H1 (cell line): ENCODE data around the gene RSPH9. TPM values are rescaled to one million over a fixed set of nuclear protein-coding genes. Genes with fewer than 3 reads are reported as not detected.

Experiments used
- CTCF ChIA-PET: fragments of 300-600 bp; sonication (Branson Sonifier 250); formaldehyde crosslinking; loops from one replicate; lab custom pipeline; 2021; ENCODE audit not compliant: partially characterized antibody; lab: Charles Lee
- POLR2A ChIA-PET: fragments of 300-600 bp; sonication (Branson Sonifier 250); formaldehyde crosslinking; loops from one replicate; lab custom pipeline; 2021; ENCODE audit warnings: inconsistent platforms; ENCODE audit not compliant: partially characterized antibody; lab: Charles Lee
- DNase-seq, 2 experiments: peaks; one replicate each; pipeline versions ENCODE4 v3.0.0 to v3.0.0-alpha.2; 2010 to 2022; ENCODE audit warnings: low spot score in 2 of 2, low read depth in 1 of 2, mixed read lengths in 1 of 2
- FAIRE-seq: peaks from 2 replicates; lab custom pipeline; 2011; peaks lifted over from hg19 to GRCh38; lab: Jason Lieb, UNC
- H2AFZ ChIP-seq: 2 replicates; pipeline ENCODE4 v1.8.1; 2012; ENCODE audit warnings: low read length, inconsistent platforms
- H2AK5ac ChIP-seq: 2 replicates; pipeline ENCODE4 v1.6.1; 2013; ENCODE audit warnings: low read depth, low read length
- H2BK120ac ChIP-seq: replicated peaks from 2 replicates; pipeline ENCODE3; 2013; ENCODE audit warnings: low read depth, low read length, inconsistent platforms
- H2BK12ac ChIP-seq: 2 replicates; pipeline ENCODE4 v1.6.1; 2013; ENCODE audit warnings: low read depth, low read length
- H2BK15ac ChIP-seq: 2 replicates; pipeline ENCODE4 v1.6.1; 2013; ENCODE audit warnings: low read length
- H2BK20ac ChIP-seq: 2 replicates; pipeline ENCODE4 v1.6.1; 2013; ENCODE audit warnings: low read length
- H2BK5ac ChIP-seq: 2 replicates; pipeline ENCODE4 v1.6.1; 2013; ENCODE audit warnings: low read depth, low read length
- H3K14ac ChIP-seq: 2 replicates; pipeline ENCODE4 v1.6.1; 2013; ENCODE audit warnings: inconsistent platforms; ENCODE audit not compliant: insufficient read length
- H3K18ac ChIP-seq: 2 replicates; pipeline ENCODE4 v1.6.1; 2013; ENCODE audit warnings: low read length; ENCODE audit errors: extremely low read depth
- H3K23ac ChIP-seq: 2 replicates; pipeline ENCODE4 v1.6.1; 2013; ENCODE audit warnings: inconsistent platforms; ENCODE audit not compliant: insufficient read length
- H3K23me2 ChIP-seq: 2 replicates; pipeline ENCODE4 v1.6.1; 2013; ENCODE audit warnings: low read depth, low read length
- H3K27ac ChIP-seq: 2 replicates; pipeline ENCODE4 v1.6.1; 2011; ENCODE audit warnings: low read depth, low read length, inconsistent platforms
- H3K27me3 ChIP-seq, 4 experiments: replicated peaks in 1 of 4; 1 replicate in 1 of 4; 2 replicates in 3 of 4; pipeline versions ENCODE4 v1.6.1 to v1.8.1; 2011 to 2013; ENCODE audit warnings: low read length in 3 of 4, mild to moderate bottlenecking in 3 of 4, inconsistent platforms in 2 of 4, mixed read lengths in 2 of 4, moderate library complexity in 1 of 4; ENCODE audit not compliant: control insufficient read depth in 3 of 4, insufficient read depth in 3 of 4; ENCODE audit errors: extremely low read depth in 1 of 4
- H3K36me3 ChIP-seq, 4 experiments: 2 replicates each; pipeline versions ENCODE4 v1.6.1 to v1.8.1; 2011 to 2013; ENCODE audit warnings: mild to moderate bottlenecking in 4 of 4, low read length in 3 of 4, moderate library complexity in 2 of 4, control low read depth in 1 of 4, inconsistent platforms in 1 of 4; ENCODE audit not compliant: insufficient read depth in 4 of 4, control insufficient read depth in 2 of 4
- H3K4ac ChIP-seq: replicated peaks from 2 replicates; pipeline ENCODE3; 2013; ENCODE audit warnings: low read length, low read depth, mixed read lengths, inconsistent platforms; ENCODE audit not compliant: insufficient read length
- H3K4me1 ChIP-seq, 4 experiments: replicated peaks in 1 of 4; 1 replicate in 1 of 4; 2 replicates in 3 of 4; pipeline versions ENCODE4 v1.6.1 to v1.8.1; 2011 to 2013; ENCODE audit warnings: low read length in 3 of 4, inconsistent platforms in 2 of 4, mixed read lengths in 1 of 4; ENCODE audit not compliant: insufficient read depth in 4 of 4, control insufficient read depth in 3 of 4
- H3K4me2 ChIP-seq, 2 experiments: 2 replicates each; pipeline versions ENCODE4 v1.6.1 to v1.8.1; 2011 to 2013; ENCODE audit warnings: low read depth in 2 of 2, low read length in 2 of 2, control low read depth in 1 of 2, inconsistent platforms in 1 of 2, mild to moderate bottlenecking in 1 of 2; ENCODE audit not compliant: insufficient read depth in 1 of 2
- H3K4me3 ChIP-seq, 4 experiments: fragments of 200-600, 300-600 bp in 1 of 4; sonication (generic), shearing (Covaris generic), sonication (Bioruptor Twin) in 1 of 4; 2 replicates each; pipeline versions ENCODE4 v1.5.1 to v1.8.1; 2011 to 2016; ENCODE audit warnings: low read length in 4 of 4, low read depth in 3 of 4, control low read depth in 2 of 4, inconsistent platforms in 2 of 4, mild to moderate bottlenecking in 2 of 4, mixed read lengths in 1 of 4, moderate library complexity in 1 of 4; ENCODE audit not compliant: insufficient read depth in 2 of 4; ENCODE audit errors: extremely low read depth in 1 of 4
- H3K56ac ChIP-seq: replicated peaks from 2 replicates; pipeline ENCODE3; 2013; ENCODE audit warnings: low read depth, mild to moderate bottlenecking, mixed read lengths, low read length, inconsistent platforms; ENCODE audit not compliant: insufficient read length
- H3K79me1 ChIP-seq: 2 replicates; pipeline ENCODE4 v1.6.1; 2013; ENCODE audit warnings: low read depth, low read length, control low read depth
- H3K79me2 ChIP-seq, 2 experiments: 2 replicates each; pipeline versions ENCODE4 v1.6.1 to v1.8.1; 2012 to 2013; ENCODE audit warnings: low read length in 2 of 2, mild to moderate bottlenecking in 2 of 2, inconsistent platforms in 1 of 2; ENCODE audit not compliant: insufficient read depth in 2 of 2, control insufficient read depth in 1 of 2
- H3K9ac ChIP-seq, 4 experiments: replicated peaks in 1 of 4; 1 replicate in 1 of 4; 2 replicates in 3 of 4; pipeline versions ENCODE4 v1.6.1 to v1.8.1; 2011 to 2013; ENCODE audit warnings: low read depth in 3 of 4, low read length in 3 of 4, control low read depth in 2 of 4, mild to moderate bottlenecking in 2 of 4, moderate library complexity in 2 of 4, inconsistent platforms in 1 of 4; ENCODE audit errors: extremely low read depth in 1 of 4
- H3K9me3 ChIP-seq, 2 experiments: 2 replicates each; pipeline versions ENCODE4 v1.6.1 to v1.8.1; 2012 to 2013; ENCODE audit warnings: mild to moderate bottlenecking in 2 of 2, moderate library complexity in 2 of 2, control low read depth in 1 of 2, inconsistent platforms in 1 of 2, low read depth in 1 of 2, low read length in 1 of 2, mixed read lengths in 1 of 2; ENCODE audit not compliant: insufficient read depth in 2 of 2
- H4K20me1 ChIP-seq, 2 experiments: replicated peaks in 1 of 2; 2 replicates each; pipeline versions ENCODE3 to v1.8.1; 2011 to 2013; ENCODE audit warnings: inconsistent platforms in 2 of 2, low read length in 2 of 2, mild to moderate bottlenecking in 1 of 2; ENCODE audit not compliant: insufficient read depth in 2 of 2, control insufficient read depth in 1 of 2
- H4K5ac ChIP-seq: 2 replicates; pipeline ENCODE4 v1.6.1; 2013; ENCODE audit warnings: low read length, low read depth, mixed read lengths, inconsistent platforms; ENCODE audit not compliant: insufficient read length
- H4K8ac ChIP-seq: 2 replicates; pipeline ENCODE4 v1.8.0; 2013; ENCODE audit warnings: mild to moderate bottlenecking, moderate library complexity, low read length, inconsistent platforms; ENCODE audit not compliant: insufficient read depth; ENCODE audit errors: extremely low read depth
- H4K91ac ChIP-seq: replicated peaks from 2 replicates; pipeline ENCODE3; 2013; ENCODE audit warnings: low read length, mixed read lengths, inconsistent platforms; ENCODE audit not compliant: insufficient read length
- CREB1 ChIP-seq: IDR thresholded peaks from 2 replicates; pipeline ENCODE4 v1.6.1; 2012; ENCODE audit warnings: inconsistent platforms
- HDAC2 ChIP-seq, 2 experiments: fragments of 300-600 bp in 1 of 2; sonication (generic) in 1 of 2; IDR thresholded peaks; 2 replicates each; pipeline ENCODE4 v1.6.1; 2011 to 2012; ENCODE audit warnings: low read depth in 2 of 2, low read length in 2 of 2, mild to moderate bottlenecking in 2 of 2, moderate library complexity in 2 of 2, borderline replicate concordance in 1 of 2, inconsistent platforms in 1 of 2
- MAX ChIP-seq: IDR thresholded peaks from 2 replicates; pipeline ENCODE4 v1.6.1; 2012; ENCODE audit warnings: inconsistent platforms
- NRF1 ChIP-seq: IDR thresholded peaks from 2 replicates; pipeline ENCODE4 v1.6.1; 2011; ENCODE audit warnings: mild to moderate bottlenecking, low read depth, low read length, improper control_type of control experiment
- POLR2AphosphoS5 ChIP-seq: IDR thresholded peaks from 2 replicates; pipeline ENCODE4 v1.6.1; 2011; ENCODE audit warnings: low read depth, low read length
- SIN3A ChIP-seq, 2 experiments: IDR thresholded peaks in 1 of 2; conservative IDR thresholded peaks in 1 of 2; 2 replicates each; pipeline ENCODE4 v1.6.1; 2011 to 2012; ENCODE audit warnings: low read length in 2 of 2, improper control_type of control experiment in 1 of 2, low read depth in 1 of 2, mild to moderate bottlenecking in 1 of 2
- SP1 ChIP-seq: IDR thresholded peaks from 2 replicates; pipeline ENCODE4 v1.6.1; 2011; ENCODE audit warnings: low read depth, low read length
- WGBS, 2 experiments: shearing (Covaris generic) in 1 of 2; methylation state at CpG; one replicate each; pipeline versions ENCODE4 v1.1.6 to v1.1.7; 2013 to 2015; ENCODE audit warnings: low lambda C conversion rate in 2 of 2, mixed read lengths in 2 of 2, inconsistent platforms in 1 of 2, low coverage in 1 of 2, missing lambda C conversion rate in 1 of 2; ENCODE audit not compliant: insufficient replicate concordance in 2 of 2, insufficient coverage in 1 of 2, insufficient read length in 1 of 2; ENCODE audit errors: extremely low coverage in 1 of 2, missing lambda C conversion rate in 1 of 2; 5-methylcytosine and 5-hydroxymethylcytosine counted together
- long read RNA-seq, 2 experiments: library from RNA in 1 of 2; library from capped mRNA in 1 of 2; stranded (forward); transcript quantifications; one replicate each; pipeline ENCODE4 v2.0.0, GENCODE V29; 2021; ENCODE audit warnings: inconsistent platforms in 1 of 2
- polyA minus RNA-seq, 3 experiments: library from RNA; depleted of rRNA, polyadenylated mRNA; stranded (reverse); fragments of >200 nt; gene quantifications; 1 replicate in 2 of 3; 2 replicates in 1 of 3; pipeline ENCODE4 v1.2.3, GENCODE V29; 2011
- polyA plus RNA-seq, 7 experiments: library from polyadenylated mRNA; depleted of rRNA in 3 of 7; stranded (reverse) in 5 of 7; unstranded in 2 of 7; fragments of >200 nt in 5 of 7; fragments of 200-250 nt in 2 of 7; gene quantifications; 1 replicate in 5 of 7; 2 replicates in 1 of 7; 4 replicates in 1 of 7; pipeline versions ENCODE4 v1.2.1 to v1.2.3, GENCODE V29; 2011 to 2013; ENCODE audit warnings: missing spikeins in 2 of 7, mixed read lengths in 2 of 7
- total RNA-seq: library from RNA; stranded (reverse); fragmentation: NEBNext Ultra II Directional; extraction: Animal tissue kit (Norgen Biotek cat#: 25700); gene quantifications from 2 replicates; pipeline ENCODE4 v1.2.1, GENCODE V29; 2021

Gene RSPH9, protein sequence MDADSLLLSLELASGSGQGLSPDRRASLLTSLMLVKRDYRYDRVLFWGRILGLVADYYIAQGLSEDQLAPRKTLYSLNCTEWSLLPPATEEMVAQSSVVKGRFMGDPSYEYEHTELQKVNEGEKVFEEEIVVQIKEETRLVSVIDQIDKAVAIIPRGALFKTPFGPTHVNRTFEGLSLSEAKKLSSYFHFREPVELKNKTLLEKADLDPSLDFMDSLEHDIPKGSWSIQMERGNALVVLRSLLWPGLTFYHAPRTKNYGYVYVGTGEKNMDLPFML
- total RNA-seq (0.15 TPM in 1 of 2 replicates, not detected in the other), polyA plus RNA-seq (2011; rRNA removed) (0.23 and 0.25 TPM in 2 replicates), polyA minus RNA-seq (2011; rRNA and poly(A)+ RNA removed) (0.06 and 0.22 TPM in 2 replicates)
- polyA plus RNA-seq (2011; cell fraction: cytosol; rRNA removed) = 0.23 TPM
- polyA plus RNA-seq (2011; cell fraction: nucleus; rRNA removed) = 0.36 TPM
- polyA plus RNA-seq (2012, experiment 1 of 2) = 0.73 to 0.93 TPM (median 0.80 TPM) in 4 replicates
- polyA plus RNA-seq (2012, experiment 2 of 2) = 1.00 TPM
- polyA plus RNA-seq (2013, experiment 1 of 2) = 0.22 TPM
- polyA plus RNA-seq (2013, experiment 2 of 2) = 0.15 TPM
- polyA minus RNA-seq (2011; cell fraction: cytosol; rRNA and poly(A)+ RNA removed) = not detected
- polyA minus RNA-seq (2011; cell fraction: nucleus; rRNA and poly(A)+ RNA removed) = 0.30 TPM
- long read RNA-seq, experiment 1 = 0 reads
- long read RNA-seq, experiment 2 = 0 reads

DNA sequence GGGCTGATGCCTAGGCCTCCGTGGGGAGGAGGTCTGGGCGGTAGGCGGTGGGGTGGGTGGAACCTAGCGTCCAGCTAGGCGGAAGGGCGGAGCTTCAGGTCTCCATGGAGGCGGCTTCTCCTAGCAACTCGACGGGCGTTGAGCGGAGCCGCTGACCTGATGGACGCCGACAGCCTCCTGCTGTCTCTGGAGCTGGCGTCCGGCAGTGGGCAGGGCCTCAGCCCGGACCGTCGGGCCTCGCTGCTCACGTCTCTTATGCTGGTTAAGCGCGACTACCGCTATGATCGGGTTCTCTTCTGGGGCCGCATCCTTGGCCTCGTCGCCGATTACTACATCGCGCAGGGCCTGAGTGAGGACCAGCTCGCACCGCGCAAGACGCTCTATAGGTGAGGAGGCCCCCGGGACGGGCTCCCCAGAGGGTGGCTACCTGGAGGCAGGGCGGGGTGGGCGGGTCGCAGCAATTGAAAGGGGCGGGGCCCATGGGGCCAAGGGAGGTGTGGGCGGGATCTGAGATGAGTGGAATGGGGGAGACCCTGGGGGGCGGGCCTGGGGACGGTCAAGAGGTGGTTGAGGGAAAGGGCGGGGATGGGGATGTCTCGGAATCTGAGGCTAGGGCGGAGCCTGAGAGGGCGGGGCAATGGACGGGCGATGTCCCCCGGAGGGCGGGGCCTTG, at the start of gene RSPH9:
Gene RSPH9, plus strand, starts transcription at position 97 of the 673 bp plus-strand sequence. Its CDS starts 63 bp downstream, at position 160.
- H2BK12ac ChIP-seq = no peak within 1 kb of the TSS; the same call in 1 of the 2 replicates
- ChIA-PET CTCF (interaction anchor here (0.7 to 4.5 kb wide), 10 partner anchors 8 to 270 kb away, joined by 3 to 35 read pairs (median 4); partner anchors contain the start of gene MRPS18A), POLR2A (interaction anchor here (0.8 to 8.9 kb wide), 13 partner anchors 9 to 434 kb away, joined by 3 to 79 read pairs (median 4); partner anchors contain the start of genes GTPBP2, MAD2L1BP and VEGFA)
- H3K56ac ChIP-seq = peak within 1 kb of the TSS; percentile 59
- peaks cover 0 to 5% of the 10 kb centered on the region in 2 experiments; a peak in 1 of 4 replicates for H3K79me2 ChIP-seq
- peaks cover 3% of the 10 kb centered on the region; the same call in 1 of the 2 replicates for H3K23me2 ChIP-seq
- H3K4me1 ChIP-seq = no peaks in the 10 kb centered on the region; a peak in 1 of 7 replicates
- 2% methylated on average over 31 of the region's 52 CpGs; no CpG with 5 or more reads in 1 of the 2 experiments for whole genome bisulfite sequencing, 2 experiments
- H3K23ac ChIP-seq = no peak within 1 kb of the TSS
- peak within 1 kb of the TSS; percentile 89 for H4K5ac ChIP-seq
- peak within 1 kb of the TSS; percentile 78; the same call in 1 of the 2 replicates for H2BK5ac ChIP-seq
- H3K9ac ChIP-seq = peak within 1 kb of the TSS in 2 of 4 experiments; percentile 38 to 46; a peak in 4 of 7 replicates
- H4K8ac ChIP-seq = peak within 1 kb of the TSS; percentile 83
- peak within 1 kb of the TSS; percentile 72; the same call in 1 of the 2 replicates for H2BK15ac ChIP-seq
- H4K91ac ChIP-seq = peak within 1 kb of the TSS; percentile 65
- peak within 1 kb of the TSS; percentile 49 to 71 (median 66) for H3K4me3 ChIP-seq
- no peaks in the 10 kb centered on the region for H3K27me3 ChIP-seq
- H2BK120ac ChIP-seq = peak within 1 kb of the TSS; percentile 22
- H3K27ac ChIP-seq = no peak within 1 kb of the TSS
- H2BK20ac ChIP-seq = no peak within 1 kb of the TSS
- H3K79me1 ChIP-seq = 0 out of 2 replicates have a peak, but pooled peaks cover 2% of the 10 kb centered on the region
- peak; percentile 92 to 96 for DNase-seq
- H2AK5ac ChIP-seq = no peak within 1 kb of the TSS
- H2AFZ ChIP-seq = peak within 1 kb of the TSS; percentile 95
- H4K20me1 ChIP-seq = peaks cover 0 to 3% of the 10 kb centered on the region in 2 experiments
- peaks cover 6 to 14% (median 11%) of the 10 kb centered on the region in 4 experiments for H3K36me3 ChIP-seq
- no peak for FAIRE-seq
- H3K18ac ChIP-seq = peak within 1 kb of the TSS; percentile 48
- no peak within 1 kb of the TSS for H3K14ac ChIP-seq
- H3K9me3 ChIP-seq = no peaks in the 10 kb centered on the region
- H3K4me2 ChIP-seq = peak within 1 kb of the TSS; percentile 67 to 95
- peak within 1 kb of the TSS; percentile 99 for H3K4ac ChIP-seq
- TF ChIP-seq POLR2AphosphoS5 (no peak), CREB1 (peak; percentile 77), HDAC2 (IDR thresholded peaks at IDR 0.05; ENCODE audit: borderline replicate concordance in 1 of 2, low read depth in 2 of 2, low read length in 2 of 2) (peak in 1 of 2 experiments; percentile 94; a peak in 1 of 4 replicates), SIN3A (conservative IDR thresholded peaks at IDR 0.05 in 1 of 2, IDR thresholded peaks at IDR 0.05 in 1 of 2; ENCODE audit: low read depth in 1 of 2, low read length in 2 of 2) (peak; percentile 51 to 87; a peak in 3 of 4 replicates), NRF1 (no peak), MAX (no peak), SP1 (peak; percentile 37)
